Measurements from ENCODE around the gene PIGP. TPM values are rescaled to one million over a fixed set of nuclear protein-coding genes. Genes with fewer than 3 reads are reported as not detected.
"Not testable (repeated sequence)": the region's sequence is repeated elsewhere in the genome, so short reads cannot be mapped to it uniquely, and the experiment has no call there.

Gene PIGP
- total RNA-seq, 2 donors from 2014 or later, result 10.8 to 11.1 TPM

- peaks cover 2% of the 10 kb centered on the region for H3K36me3 Mint-ChIP-seq (ENCODE audit: low read depth)
- ATAC-seq (no peak), DNase-seq (no peak)
- no peak overlapping the region for H3K4me3 Mint-ChIP-seq
- no peak overlapping the region for H3K27ac Mint-ChIP-seq
- no peaks in the 10 kb centered on the region for H3K9me3 ChIP-seq (ENCODE audit: control insufficient read depth, low read length, poor library complexity, severe bottlenecking)
- H3K4me1 Mint-ChIP-seq, result no peaks in the 10 kb centered on the region
- no peaks in the 10 kb centered on the region for H3K27me3 Mint-ChIP-seq
These were observed 17.5 kb downstream of the PIGP start for GRCh38 chr21:37055271-37055855.

GRCh38 chr21:37049741-37050140, 23.1 kb downstream of the PIGP start:
- not testable (repeated sequence) for H3K4me3 Mint-ChIP-seq; ATAC-seq; H3K27ac Mint-ChIP-seq; H3K4me1 Mint-ChIP-seq; H3K36me3 Mint-ChIP-seq (ENCODE audit: low read depth); DNase-seq; H3K9me3 ChIP-seq (ENCODE audit: control insufficient read depth, low read length, poor library complexity, severe bottlenecking)
- H3K27me3 Mint-ChIP-seq, result peaks cover 18% of the 10 kb centered on the region

- Mint-ChIP-seq H3K27me3 (peaks cover 22% of the 10 kb centered on the region), H3K4me3 (no peak overlapping the region), H3K27ac (no peak overlapping the region), H3K36me3 (ENCODE audit: low read depth) (peaks cover 4% of the 10 kb centered on the region), H3K4me1 (peaks cover 10% of the 10 kb centered on the region)
- no peak for DNase-seq
- no peaks in the 10 kb centered on the region for H3K9me3 ChIP-seq (ENCODE audit: control insufficient read depth, low read length, poor library complexity, severe bottlenecking)
- ATAC-seq, result no peak
These were observed 25.8 kb downstream of the PIGP start for GRCh38 chr21:37047079-37047478.

GRCh38 chr21:37045556-37045955, 27.3 kb downstream of the PIGP start:
- no peak overlapping the region for H3K4me3 Mint-ChIP-seq
- ATAC-seq, result no peak
- H3K4me1 Mint-ChIP-seq, result peaks cover 10% of the 10 kb centered on the region
- H3K9me3 ChIP-seq (ENCODE audit: control insufficient read depth, low read length, poor library complexity, severe bottlenecking), result no peaks in the 10 kb centered on the region
- no peak overlapping the region for H3K27ac Mint-ChIP-seq
- no peak for DNase-seq
- peaks cover 22% of the 10 kb centered on the region for H3K27me3 Mint-ChIP-seq
- H3K36me3 Mint-ChIP-seq (ENCODE audit: low read depth), result peaks cover 2% of the 10 kb centered on the region

GRCh38 chr21:37045149-37045548, 27.7 kb downstream of the PIGP start:
- peaks cover 22% of the 10 kb centered on the region for H3K27me3 Mint-ChIP-seq
- ATAC-seq (peak; percentile 46), DNase-seq (no peak)
- peaks cover 10% of the 10 kb centered on the region for H3K4me1 Mint-ChIP-seq
- H3K4me3 Mint-ChIP-seq, result no peak overlapping the region
- H3K9me3 ChIP-seq (ENCODE audit: control insufficient read depth, low read length, poor library complexity, severe bottlenecking), result no peaks in the 10 kb centered on the region
- no peak overlapping the region for H3K27ac Mint-ChIP-seq
- peaks cover 2% of the 10 kb centered on the region for H3K36me3 Mint-ChIP-seq (ENCODE audit: low read depth)

GRCh38 chr21:37044643-37045042, 28.2 kb downstream of the PIGP start:
- no peak for ATAC-seq
- H3K4me1 Mint-ChIP-seq, result peaks cover 10% of the 10 kb centered on the region
- no peaks in the 10 kb centered on the region for H3K36me3 Mint-ChIP-seq (ENCODE audit: low read depth)
- no peak overlapping the region for H3K27ac Mint-ChIP-seq
- no peak overlapping the region for H3K4me3 Mint-ChIP-seq
- H3K9me3 ChIP-seq (ENCODE audit: control insufficient read depth, low read length, poor library complexity, severe bottlenecking), result no peaks in the 10 kb centered on the region
- DNase-seq, result no peak
- H3K27me3 Mint-ChIP-seq, result peaks cover 22% of the 10 kb centered on the region

GRCh38 chr21:37043818-37044217, 29.1 kb downstream of the PIGP start:
- Mint-ChIP-seq H3K27ac (no peak overlapping the region), H3K4me3 (no peak overlapping the region), H3K36me3 (ENCODE audit: low read depth) (no peaks in the 10 kb centered on the region), H3K4me1 (peaks cover 10% of the 10 kb centered on the region), H3K27me3 (peaks cover 20% of the 10 kb centered on the region)
- no peak for ATAC-seq
- H3K9me3 ChIP-seq (ENCODE audit: control insufficient read depth, low read length, poor library complexity, severe bottlenecking), result no peaks in the 10 kb centered on the region
- DNase-seq, result no peak

GRCh38 chr21:37041706-37042271, 31.1 kb downstream of the PIGP start:
- ATAC-seq (no peak), DNase-seq (no peak)
- H3K27ac Mint-ChIP-seq, result no peak overlapping the region
- no peaks in the 10 kb centered on the region for H3K9me3 ChIP-seq (ENCODE audit: control insufficient read depth, low read length, poor library complexity, severe bottlenecking)
- H3K27me3 Mint-ChIP-seq, result peaks cover 4% of the 10 kb centered on the region
- H3K4me1 Mint-ChIP-seq, result peaks cover 10% of the 10 kb centered on the region
- H3K36me3 Mint-ChIP-seq (ENCODE audit: low read depth), result no peaks in the 10 kb centered on the region
- H3K4me3 Mint-ChIP-seq, result no peak overlapping the region

GRCh38 chr21:37040212-37040611, 32.7 kb downstream of the PIGP start:
- no peaks in the 10 kb centered on the region for H3K36me3 Mint-ChIP-seq (ENCODE audit: low read depth)
- no peak overlapping the region for H3K4me3 Mint-ChIP-seq
- no peak for ATAC-seq
- H3K9me3 ChIP-seq (ENCODE audit: control insufficient read depth, low read length, poor library complexity, severe bottlenecking), result no peaks in the 10 kb centered on the region
- peaks cover 4% of the 10 kb centered on the region for H3K27me3 Mint-ChIP-seq
- no peak overlapping the region for H3K27ac Mint-ChIP-seq
- no peak for DNase-seq
- H3K4me1 Mint-ChIP-seq, result peaks cover 7% of the 10 kb centered on the region

GRCh38 chr21:37039411-37040075, 33.3 kb downstream of the PIGP start:
- Mint-ChIP-seq H3K27ac (no peak overlapping the region), H3K4me3 (no peak overlapping the region), H3K27me3 (peaks cover 6% of the 10 kb centered on the region), H3K36me3 (ENCODE audit: low read depth) (no peaks in the 10 kb centered on the region), H3K4me1 (peaks cover 3% of the 10 kb centered on the region)
- no peak for DNase-seq
- no peaks in the 10 kb centered on the region for H3K9me3 ChIP-seq (ENCODE audit: control insufficient read depth, low read length, poor library complexity, severe bottlenecking)
- no peak for ATAC-seq

- DNase-seq (no peak), ATAC-seq (no peak)
- H3K27ac Mint-ChIP-seq, result no peak overlapping the region
- no peaks in the 10 kb centered on the region for H3K36me3 Mint-ChIP-seq (ENCODE audit: low read depth)
- no peaks in the 10 kb centered on the region for H3K9me3 ChIP-seq (ENCODE audit: control insufficient read depth, low read length, poor library complexity, severe bottlenecking)
- H3K4me1 Mint-ChIP-seq, result no peaks in the 10 kb centered on the region
- H3K4me3 Mint-ChIP-seq, result no peak overlapping the region
- H3K27me3 Mint-ChIP-seq, result peaks cover 15% of the 10 kb centered on the region
These were observed 36.7 kb downstream of the PIGP start for GRCh38 chr21:37036177-37036576.

GRCh38 chr21:37034394-37034793, 38.5 kb downstream of the PIGP start:
- ATAC-seq; H3K27ac Mint-ChIP-seq; H3K9me3 ChIP-seq (ENCODE audit: control insufficient read depth, low read length, poor library complexity, severe bottlenecking); H3K36me3 Mint-ChIP-seq (ENCODE audit: low read depth); H3K4me1 Mint-ChIP-seq; DNase-seq; H3K4me3 Mint-ChIP-seq: not testable (repeated sequence)
- peaks cover 23% of the 10 kb centered on the region for H3K27me3 Mint-ChIP-seq

- Mint-ChIP-seq H3K36me3 (ENCODE audit: low read depth) (no peaks in the 10 kb centered on the region), H3K4me3 (no peak overlapping the region), H3K27me3 (peaks cover 23% of the 10 kb centered on the region), H3K27ac (no peak overlapping the region), H3K4me1 (no peaks in the 10 kb centered on the region)
- no peak for DNase-seq
- no peak for ATAC-seq
- H3K9me3 ChIP-seq (ENCODE audit: control insufficient read depth, low read length, poor library complexity, severe bottlenecking), result no peaks in the 10 kb centered on the region
These were observed 39.9 kb downstream of the PIGP start for GRCh38 chr21:37032877-37033471.
